Activated CD4-positive, alpha-beta memory T cell treated with anti-CD3 and anti-CD28 coated beads, Interleukin-2, amount 10 ng/mL, durations not matched to agents 7 days and 5 days (primary cell): ENCODE results near the gene CD1E. TPM values are rescaled to one million over a fixed set of nuclear protein-coding genes. Genes with fewer than 3 reads are reported as not detected.
"Not testable (repeated sequence)": the region's sequence is repeated elsewhere in the genome, so short reads cannot be mapped to it uniquely, and the experiment has no call there.

Experiments used
- CTCF ChIA-PET: fragments of 350-600 bp; sonication (Branson Sonifier 250); formaldehyde crosslinking; loops from one replicate; lab custom pipeline; 2021; ENCODE audit warnings: antibody characterized with exemption, inconsistent platforms; lab: Charles Lee
- POLR2A ChIA-PET: fragments of 350-600 bp; sonication (Branson Sonifier 250); formaldehyde crosslinking; loops from one replicate; lab custom pipeline; 2021; ENCODE audit warnings: antibody characterized with exemption; lab: Charles Lee
- DNase-seq: peaks from one replicate; pipeline ENCODE4 v3.0.0-alpha.2; 2020
- H3K27ac Mint-ChIP-seq: one replicate; pipeline ENCODE4 v1.8.0; 2021; ENCODE audit warnings: mild to moderate bottlenecking, mixed read lengths
- H3K27me3 Mint-ChIP-seq: one replicate; pipeline ENCODE4 v1.8.0; 2021; ENCODE audit warnings: mixed read lengths
- H3K36me3 Mint-ChIP-seq: one replicate; pipeline ENCODE4 v1.8.0; 2021; ENCODE audit warnings: low read depth, mixed read lengths
- H3K4me1 Mint-ChIP-seq: one replicate; pipeline ENCODE4 v1.8.0; 2021; ENCODE audit warnings: mixed read lengths
- H3K4me3 Mint-ChIP-seq: one replicate; pipeline ENCODE4 v1.8.0; 2021; ENCODE audit warnings: mild to moderate bottlenecking, mixed read lengths
- H3K9me3 Mint-ChIP-seq: one replicate; pipeline ENCODE4 v1.8.0; 2021; ENCODE audit warnings: mixed read lengths
- total RNA-seq, 2 experiments: library from RNA; stranded (reverse); gene quantifications; one replicate each; pipeline ENCODE4 v1.2.3, GENCODE V29; 2021

CD1E gene
- total RNA-seq, 2 experiments from 2014 or later: not detected

DNA sequence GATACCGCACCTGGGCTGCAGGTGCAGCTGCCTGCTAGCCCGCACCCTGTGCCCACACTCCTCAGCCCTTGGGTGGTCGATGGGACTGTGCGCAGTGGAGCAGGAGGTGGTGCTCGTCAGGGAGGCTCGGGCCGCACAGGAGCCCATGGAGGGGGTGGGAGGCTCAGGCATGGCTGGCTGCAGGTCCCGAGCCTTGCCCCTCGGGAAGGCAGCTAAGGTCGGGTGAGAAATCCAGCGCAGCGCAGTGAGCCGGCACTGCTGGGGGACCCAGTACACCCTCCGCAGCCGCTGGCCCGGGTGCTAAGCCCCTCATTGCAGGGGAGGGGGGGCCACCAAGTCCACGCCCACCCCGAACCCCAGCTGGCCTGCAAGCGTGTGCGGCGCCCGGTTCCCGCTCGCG, 20.4 kb downstream of the CD1E start:
- POLR2A ChIA-PET, H3K4me3 Mint-ChIP-seq, H3K36me3 Mint-ChIP-seq, H3K9me3 Mint-ChIP-seq, DNase-seq, H3K4me1 Mint-ChIP-seq, H3K27ac Mint-ChIP-seq, CTCF ChIA-PET: not testable (repeated sequence)
- H3K27me3 Mint-ChIP-seq: peaks cover 12% of the 10 kb centered on the region

DNA sequence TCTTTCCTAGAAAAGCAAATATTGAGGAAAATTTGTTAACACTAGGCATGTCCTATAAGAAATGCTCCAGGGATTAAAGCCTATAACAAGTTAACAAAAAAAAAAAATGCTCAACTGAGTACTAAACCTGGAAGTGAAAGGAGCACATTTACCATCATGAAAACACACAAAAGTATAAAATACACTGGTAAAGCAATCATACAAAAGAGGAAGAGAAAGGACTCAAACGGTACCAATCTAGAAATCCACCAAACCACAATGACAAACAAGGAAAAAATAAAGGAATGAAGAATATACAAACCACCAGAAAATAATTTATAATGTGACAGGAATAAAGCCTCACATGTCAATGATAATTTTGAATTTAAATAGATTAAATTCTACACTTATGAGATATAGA, 21.2 kb downstream of the CD1E start:
- ChIA-PET POLR2A (no interaction called here), CTCF (no interaction called here)
- Mint-ChIP-seq H3K4me1 (no peaks in the 10 kb centered on the region), H3K27ac (no peak overlapping the region), H3K4me3 (no peak overlapping the region), H3K9me3 (peaks cover 5% of the 10 kb centered on the region), H3K36me3 (no peaks in the 10 kb centered on the region), H3K27me3 (peaks cover 12% of the 10 kb centered on the region)
- no peak for DNase-seq

DNA sequence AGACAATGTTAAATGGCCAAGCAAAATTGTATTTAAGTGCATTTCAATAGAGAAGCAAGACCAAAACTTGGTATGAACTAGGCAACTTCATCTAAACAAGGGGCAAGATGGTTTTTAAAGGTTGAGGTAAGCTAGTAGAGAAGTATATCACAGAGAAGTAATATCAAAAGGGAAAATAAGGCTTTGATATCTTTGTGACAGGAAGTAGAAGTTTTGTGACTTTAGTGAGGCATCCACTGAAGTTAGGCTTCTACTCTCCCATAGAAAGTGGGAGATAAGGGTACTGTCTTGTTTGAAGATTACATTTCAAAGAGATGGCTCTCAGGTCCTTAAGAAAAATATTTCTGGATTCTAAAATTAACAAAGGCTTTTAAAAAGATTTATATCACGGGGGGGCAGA, 36.6 kb downstream of the CD1E start:
- Mint-ChIP-seq H3K9me3 (no peaks in the 10 kb centered on the region), H3K36me3 (no peaks in the 10 kb centered on the region), H3K4me1 (no peaks in the 10 kb centered on the region), H3K27ac (no peak overlapping the region), H3K27me3 (peaks cover 5% of the 10 kb centered on the region), H3K4me3 (no peak overlapping the region)
- POLR2A ChIA-PET: no interaction called here
- CTCF ChIA-PET: no interaction called here
- DNase-seq: no peak

DNA sequence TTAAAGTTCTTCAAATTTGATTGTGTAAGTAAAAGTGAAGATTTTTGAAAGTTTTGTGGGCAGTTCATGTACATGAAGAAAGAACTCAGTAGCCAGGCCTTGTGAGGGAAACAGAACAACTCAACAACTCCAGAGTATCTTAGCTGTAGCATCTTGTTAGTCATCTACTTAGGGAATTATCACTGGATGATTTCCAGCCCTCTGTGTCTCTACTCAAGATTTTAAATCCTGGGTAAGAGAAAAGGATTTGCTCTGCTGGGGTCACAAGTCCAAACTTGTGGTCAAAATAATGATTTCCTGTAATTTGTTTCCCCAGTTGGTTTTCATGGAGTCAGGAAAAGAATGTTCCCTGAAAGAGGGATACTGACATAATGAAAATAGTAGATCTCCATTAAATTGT, 37.4 kb downstream of the CD1E start:
- no peaks in the 10 kb centered on the region for H3K4me1 Mint-ChIP-seq
- no peak overlapping the region for H3K4me3 Mint-ChIP-seq
- H3K36me3 Mint-ChIP-seq: no peaks in the 10 kb centered on the region
- H3K9me3 Mint-ChIP-seq: no peaks in the 10 kb centered on the region
- no peak for DNase-seq
- peaks cover 7% of the 10 kb centered on the region for H3K27me3 Mint-ChIP-seq
- CTCF ChIA-PET: no interaction called here
- POLR2A ChIA-PET: no interaction called here
- no peak overlapping the region for H3K27ac Mint-ChIP-seq

DNA sequence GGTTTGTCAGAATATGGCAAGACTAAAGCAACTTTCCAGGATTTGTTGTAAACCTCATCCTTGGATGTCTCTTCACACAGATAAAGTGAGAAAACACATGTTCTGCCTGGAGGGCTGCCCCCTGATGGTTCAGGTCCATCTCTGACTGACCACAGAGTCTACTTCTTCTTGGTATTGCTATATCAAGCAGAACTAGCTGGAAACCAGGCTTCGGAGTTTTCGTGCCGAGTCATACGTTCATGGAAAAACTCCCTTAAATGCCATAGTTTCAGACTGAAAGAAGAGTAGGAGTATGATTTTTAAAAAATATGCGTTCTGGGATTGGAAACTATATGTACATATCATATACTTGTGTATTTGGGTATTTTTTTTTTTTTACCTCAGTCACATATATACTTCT, 39.8 kb downstream of the CD1E start:
- H3K27me3 Mint-ChIP-seq: peaks cover 6% of the 10 kb centered on the region
- H3K36me3 Mint-ChIP-seq: no peaks in the 10 kb centered on the region
- CTCF ChIA-PET: no interaction called here
- no peak overlapping the region for H3K27ac Mint-ChIP-seq
- DNase-seq: no peak
- no peaks in the 10 kb centered on the region for H3K4me1 Mint-ChIP-seq
- no peaks in the 10 kb centered on the region for H3K9me3 Mint-ChIP-seq
- POLR2A ChIA-PET: no interaction called here
- H3K4me3 Mint-ChIP-seq: no peak overlapping the region

DNA sequence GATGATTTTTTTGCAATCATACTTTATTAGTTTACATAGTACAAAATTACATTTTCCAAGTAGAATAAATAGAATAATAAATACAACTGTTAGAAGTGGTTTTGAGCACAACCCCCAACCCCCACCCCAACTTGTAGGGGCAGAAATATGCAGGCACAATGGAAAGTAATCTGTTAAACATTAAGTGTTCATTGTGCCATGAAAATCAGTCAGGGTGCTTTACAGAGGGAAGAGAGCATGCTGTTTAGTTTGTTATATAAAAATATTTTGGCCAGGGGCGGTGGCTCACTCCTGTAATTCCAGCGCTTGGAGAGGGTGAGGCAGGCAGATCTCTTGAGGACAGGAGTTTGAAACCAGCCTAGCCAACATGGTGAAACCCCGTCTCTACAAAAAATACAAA, 43.0 kb downstream of the CD1E start:
- POLR2A ChIA-PET: no interaction called here
- Mint-ChIP-seq H3K4me3 (no peak overlapping the region), H3K36me3 (no peaks in the 10 kb centered on the region), H3K27ac (no peak overlapping the region), H3K9me3 (no peaks in the 10 kb centered on the region), H3K27me3 (peaks cover 18% of the 10 kb centered on the region), H3K4me1 (no peaks in the 10 kb centered on the region)
- CTCF ChIA-PET: no interaction called here
- no peak for DNase-seq

DNA sequence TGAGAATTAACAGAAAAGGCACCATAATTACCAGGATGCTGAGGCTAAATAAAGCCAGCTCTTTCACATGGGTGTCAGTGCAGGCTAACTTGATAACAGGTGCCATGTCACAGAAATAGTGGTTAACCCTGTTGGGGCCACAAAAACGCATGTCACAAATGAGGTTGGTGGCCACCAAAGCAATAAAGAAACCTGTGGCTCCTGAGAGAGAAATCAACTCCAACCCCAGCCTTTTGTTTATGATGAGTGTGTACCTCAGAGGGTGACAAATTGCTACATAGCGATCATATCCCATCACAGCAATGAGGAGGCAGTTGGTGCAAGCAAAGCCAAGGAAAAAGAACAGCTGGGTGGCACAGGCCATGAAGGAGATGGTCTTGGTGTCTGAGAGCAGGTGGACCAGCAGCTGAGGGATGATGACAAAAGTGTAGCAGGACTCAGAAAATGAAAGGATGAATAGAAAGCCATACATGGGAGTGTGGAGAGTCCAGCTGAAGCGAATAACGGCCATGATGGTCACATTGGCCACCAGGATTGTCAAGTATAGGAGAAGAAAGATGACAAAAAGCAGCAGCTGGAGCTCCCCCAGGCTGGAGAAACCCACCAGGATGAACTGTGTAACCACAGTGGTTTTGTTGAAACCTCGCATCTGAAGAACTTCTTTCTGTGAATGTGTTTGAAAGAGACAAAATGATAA, 45.3 kb downstream of the CD1E start, which contains the start of gene OR10T2:
Gene OR10T2 (minus strand): TSS at position 649 of the 697 bp plus-strand sequence. CDS start 0 bp downstream, at position 649.
- Mint-ChIP-seq H3K9me3 (no peaks in the 10 kb centered on the region), H3K4me3 (no peak within 1 kb of the TSS), H3K4me1 (no peaks in the 10 kb centered on the region), H3K27ac (no peak within 1 kb of the TSS), H3K36me3 (no peaks in the 10 kb centered on the region), H3K27me3 (peaks cover 22% of the 10 kb centered on the region)
- POLR2A ChIA-PET: no interaction called here
- no peak for DNase-seq
- CTCF ChIA-PET: no interaction called here

DNA sequence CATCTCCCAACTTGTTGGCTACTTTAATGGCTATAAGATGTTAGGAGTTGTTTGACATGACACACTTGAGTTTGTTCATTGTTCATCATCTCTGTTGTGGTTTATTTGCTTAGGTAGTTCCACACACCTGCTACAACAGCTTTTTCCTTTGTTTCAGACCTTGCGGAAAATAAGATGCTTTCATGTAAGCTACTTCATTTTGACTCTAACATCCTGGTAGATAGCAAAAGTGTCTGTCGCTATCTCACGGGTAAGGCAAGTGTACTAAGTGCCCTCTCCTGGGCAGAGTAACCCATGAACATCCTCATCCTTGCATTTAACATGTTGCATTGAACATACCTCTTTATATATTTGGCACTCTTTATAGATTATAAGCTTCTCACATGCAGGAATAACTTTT, 47.2 kb downstream of the CD1E start:
- POLR2A ChIA-PET: no interaction called here
- CTCF ChIA-PET: no interaction called here
- DNase-seq: no peak
- no peak overlapping the region for H3K4me3 Mint-ChIP-seq
- no peaks in the 10 kb centered on the region for H3K4me1 Mint-ChIP-seq
- H3K36me3 Mint-ChIP-seq: no peaks in the 10 kb centered on the region
- H3K27me3 Mint-ChIP-seq: peaks cover 18% of the 10 kb centered on the region
- no peak overlapping the region for H3K27ac Mint-ChIP-seq
- no peaks in the 10 kb centered on the region for H3K9me3 Mint-ChIP-seq

DNA sequence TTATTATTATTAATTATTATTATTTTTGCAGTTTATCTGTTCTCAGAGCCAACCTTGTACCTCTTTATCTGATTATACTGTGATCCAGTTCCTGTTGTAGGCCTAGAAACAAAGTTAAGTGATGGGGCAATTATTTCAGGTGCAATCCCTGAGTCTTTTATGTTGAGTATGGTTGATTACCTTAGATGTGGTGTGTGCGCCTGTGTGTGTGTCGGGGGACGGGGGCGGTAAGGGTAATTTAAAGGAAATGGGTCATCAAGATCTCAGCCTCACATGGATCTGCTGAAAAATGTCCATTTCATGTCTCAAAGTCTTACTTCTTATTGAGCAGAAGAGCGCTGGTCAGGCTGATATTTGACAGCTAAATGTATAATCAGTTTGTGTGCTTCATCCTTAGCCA, 53.4 kb downstream of the CD1E start:
- H3K4me3 Mint-ChIP-seq: no peak overlapping the region
- no peaks in the 10 kb centered on the region for H3K4me1 Mint-ChIP-seq
- H3K36me3 Mint-ChIP-seq: no peaks in the 10 kb centered on the region
- peaks cover 2% of the 10 kb centered on the region for H3K27me3 Mint-ChIP-seq
- no peaks in the 10 kb centered on the region for H3K9me3 Mint-ChIP-seq
- no peak overlapping the region for H3K27ac Mint-ChIP-seq
- ChIA-PET CTCF (no interaction called here), POLR2A (no interaction called here)
- DNase-seq: no peak

Other genes with a start within 250 kb of the CD1E start
- gene CD1D, start 173.0 kb upstream of the CD1E start, total RNA-seq: not detected
- not detected for gene CD1A, start 99.5 kb upstream of the CD1E start, total RNA-seq
- not detected for gene CD1C, start 64.0 kb upstream of the CD1E start, total RNA-seq
- gene CD1B, start 22.4 kb upstream of the CD1E start, total RNA-seq: not detected
- gene OR10T2, start 45.6 kb downstream of the CD1E start, total RNA-seq: not detected
- gene OR10K2, start 72.3 kb downstream of the CD1E start, total RNA-seq: not detected
- not detected for gene OR10K1, start 107.9 kb downstream of the CD1E start, total RNA-seq
- gene OR10R2, start 118.3 kb downstream of the CD1E start, total RNA-seq: not detected
- gene OR6Y1, start 200.5 kb downstream of the CD1E start, total RNA-seq: not detected
- not detected for gene OR6P1, start 216.7 kb downstream of the CD1E start, total RNA-seq
- gene OR10X1, start 226.0 kb downstream of the CD1E start, total RNA-seq: not detected